GM20431 (cell line): ENCODE data around the gene KRT20.
"Not testable (repeated sequence)": the region's sequence is repeated elsewhere in the genome, so short reads cannot be mapped to it uniquely, and the experiment has no call there.

Experiments
- in situ Hi-C: fragments of 300-500 bp; cut with MseI, MboI; formaldehyde crosslinking; loops from one replicate; pipeline ENCODE4 v1.15.0; 2020; ENCODE audit warnings: low sequenced_read_pairs; ENCODE audit not compliant: unreplicated experiment

KRT20 gene

DNA sequence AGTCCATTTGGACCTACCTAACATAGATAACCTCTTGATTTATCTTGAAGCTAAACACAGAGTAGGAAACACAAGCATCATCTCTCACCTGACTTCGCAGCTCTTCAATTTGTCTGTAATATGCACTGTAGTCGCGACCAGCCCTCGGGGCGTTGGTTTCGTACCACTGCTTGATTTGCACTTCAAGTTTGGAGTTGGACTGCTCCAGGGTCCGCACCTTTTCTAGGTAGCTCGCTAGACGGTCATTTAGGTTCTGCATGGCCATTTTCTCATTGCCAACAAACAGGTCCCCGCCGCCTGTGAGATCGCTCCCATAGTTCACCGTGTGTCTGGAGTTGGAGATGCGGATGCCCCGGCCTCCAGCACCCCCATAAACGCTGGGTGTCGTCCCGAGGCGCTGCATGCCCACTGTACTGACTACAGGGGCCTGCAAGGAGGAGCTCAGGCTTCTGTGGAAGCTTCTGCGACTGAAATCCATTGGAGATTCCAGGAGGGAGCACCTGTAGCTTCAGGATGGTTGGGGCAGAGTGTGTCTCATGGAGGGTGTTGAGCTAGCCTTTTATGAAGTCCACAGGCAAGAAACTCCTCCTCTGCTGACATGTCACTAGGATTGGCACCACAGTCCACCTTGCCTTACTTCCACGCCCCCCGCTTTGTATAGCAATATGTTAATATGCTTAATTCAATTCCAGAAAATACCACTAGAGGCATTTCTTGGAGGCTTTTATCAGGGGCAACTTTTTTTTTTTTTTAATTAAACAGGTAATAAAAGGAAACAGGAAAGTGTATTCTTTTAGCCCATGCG lies at the start of gene KRT20:
KRT20 (minus strand) TSS at position 535 of the 805 bp plus-strand sequence; CDS start at position 478, 57 bp downstream.
- in situ Hi-C loops, result no loop called here

DNA sequence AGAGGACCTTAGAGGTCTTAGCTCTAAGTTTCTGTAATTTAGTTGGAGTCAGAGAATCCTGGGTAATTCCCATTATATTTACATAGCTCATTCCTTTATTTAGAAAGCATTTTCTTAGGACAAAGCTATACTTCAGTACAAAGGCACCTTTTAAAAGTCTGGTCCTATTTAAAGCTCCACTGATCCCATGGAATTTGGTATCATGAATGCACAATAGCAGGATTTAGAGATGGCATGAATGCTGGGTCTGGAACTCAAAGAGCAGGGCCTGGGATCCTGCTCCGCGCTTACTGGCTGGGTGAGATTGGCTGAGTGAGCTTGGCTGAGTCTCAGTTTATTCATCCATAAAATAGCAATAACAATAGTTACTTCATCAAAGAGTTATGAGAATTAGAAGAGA lies 47.6 kb upstream of the KRT20 start:
- in situ Hi-C loops, result no loop called here

GRCh38 chr17:40931311-40931710 lies 46.3 kb upstream of the KRT20 start:
- in situ Hi-C loops, result no loop called here

DNA sequence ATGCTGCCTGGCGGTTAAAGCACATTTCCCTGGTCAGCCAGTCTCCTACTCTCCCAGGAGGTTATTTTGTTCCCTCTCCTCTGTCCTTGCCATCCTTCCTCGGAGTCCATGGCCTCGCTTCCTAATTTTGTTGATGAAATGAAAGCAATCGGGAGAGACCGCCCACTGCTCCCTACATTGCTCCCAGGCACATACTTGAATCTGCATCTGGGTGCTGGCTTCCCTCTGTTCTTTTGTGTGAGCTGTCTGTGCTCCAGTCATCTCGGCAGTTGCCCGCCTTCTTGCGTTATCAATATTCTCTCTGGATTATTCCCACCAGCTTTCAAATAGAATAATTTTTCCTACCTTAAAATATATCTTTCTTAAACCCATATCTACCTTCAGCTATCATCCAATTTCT lies 41.3 kb upstream of the KRT20 start:
- in situ Hi-C loops, result no loop called here

- in situ Hi-C loops, result no loop called here
These were observed 37.2 kb upstream of the KRT20 start for GRCh38 chr17:40922239-40922638.

DNA sequence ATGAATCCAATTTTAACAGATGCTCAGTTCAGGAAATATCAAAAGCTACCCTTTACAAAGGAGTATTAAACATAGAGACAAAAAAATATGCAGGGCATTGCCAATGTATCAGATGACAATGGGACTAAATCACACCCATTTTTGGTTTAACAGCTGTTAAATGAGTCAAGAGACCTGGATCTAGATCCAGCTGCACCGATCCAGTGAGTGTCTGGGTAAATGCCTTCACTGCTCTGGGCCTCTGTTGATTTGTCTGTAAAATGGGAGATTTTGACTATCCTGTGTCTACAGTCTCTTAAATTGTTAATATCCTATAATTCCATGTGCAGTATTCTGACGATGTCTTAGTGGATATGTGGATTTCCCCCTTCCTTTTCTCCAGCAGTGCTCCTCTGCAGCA lies 36.0 kb upstream of the KRT20 start:
- in situ Hi-C loops, result no loop called here

GRCh38 chr17:40917116-40917515 lies 32.1 kb upstream of the KRT20 start:
- in situ Hi-C loops, result not testable (repeated sequence)

DNA sequence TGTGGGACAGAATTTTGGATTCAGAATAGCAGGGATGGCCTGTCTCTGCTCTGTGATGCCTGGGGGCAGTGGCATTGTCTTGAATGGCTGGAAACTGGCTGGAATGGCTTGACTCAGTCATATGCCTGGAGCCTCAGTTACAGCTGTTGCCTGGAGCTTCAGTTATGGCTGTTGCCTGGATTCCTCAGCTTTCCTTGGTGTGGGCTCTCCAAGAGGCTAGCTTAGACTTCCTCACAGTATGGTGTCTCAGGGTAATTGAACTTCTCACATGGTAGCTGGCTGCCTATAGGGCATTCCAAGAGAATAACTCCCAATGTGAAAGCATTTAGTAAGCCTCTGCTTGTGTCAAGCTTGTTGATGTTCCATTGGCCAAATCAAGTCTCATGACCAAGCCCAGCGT lies 31.3 kb upstream of the KRT20 start:
- in situ Hi-C loops, result no loop called here

GRCh38 chr17:40915721-40916256 lies 30.7 kb upstream of the KRT20 start:
- in situ Hi-C loops, result no loop called here

DNA sequence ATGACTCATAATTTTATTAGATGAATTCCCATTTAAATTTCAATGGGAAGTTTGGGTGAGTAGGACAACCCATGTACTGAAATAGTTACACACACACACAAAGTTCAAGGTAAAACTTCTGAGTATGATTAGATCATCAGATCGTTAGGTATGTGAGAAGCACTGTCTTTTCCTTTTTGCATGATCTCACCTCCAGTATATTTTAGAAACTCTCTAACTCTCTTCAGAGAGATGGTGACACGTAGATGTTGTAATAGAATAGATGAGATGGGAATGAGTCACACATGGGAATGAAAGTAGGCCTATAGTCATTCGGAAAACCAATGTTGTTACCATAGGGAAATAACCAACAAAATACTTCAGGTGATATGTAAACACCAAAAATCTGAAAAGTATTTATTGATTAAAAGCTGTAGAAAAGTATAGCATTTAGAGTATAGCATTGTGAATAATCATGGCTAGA lies 30.2 kb upstream of the KRT20 start:
- in situ Hi-C loops, result no loop called here

GRCh38 chr17:40914075-40914855 lies 29.2 kb upstream of the KRT20 start:
- in situ Hi-C loops, result no loop called here

DNA sequence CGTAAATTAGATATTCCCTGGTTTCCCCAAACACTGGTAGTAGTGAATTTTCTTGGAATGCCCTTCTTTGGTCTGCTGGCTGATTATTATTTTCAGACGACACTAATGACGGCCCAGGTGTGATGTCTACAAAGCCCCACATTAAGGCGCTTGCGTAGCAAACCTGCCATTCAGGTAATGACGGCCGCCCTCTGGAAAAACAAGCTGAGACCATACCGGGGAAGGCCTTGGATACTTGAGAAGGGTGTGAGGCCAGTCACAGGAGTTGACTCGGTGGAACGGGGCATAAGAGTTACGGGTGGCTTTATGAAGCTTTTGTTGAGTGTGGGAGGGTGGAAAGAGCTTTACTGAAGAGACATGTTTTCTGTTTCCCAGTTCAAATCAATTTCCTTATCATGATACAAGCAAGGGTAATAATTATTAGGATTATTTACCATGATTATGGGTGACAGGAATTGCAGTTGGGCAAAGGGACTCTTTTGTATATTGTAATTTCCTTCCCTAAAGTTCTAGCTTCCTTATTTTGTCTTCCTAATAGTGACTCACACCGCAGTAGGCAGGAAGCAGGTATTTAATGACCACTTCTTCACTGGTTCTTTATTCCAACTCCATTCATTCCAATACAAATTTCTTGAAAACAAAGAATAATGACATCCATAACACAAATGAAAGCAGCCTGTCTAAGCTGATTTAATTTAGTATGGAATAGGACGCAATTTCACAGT lies 27.6 kb upstream of the KRT20 start:
- in situ Hi-C loops, result no loop called here

DNA sequence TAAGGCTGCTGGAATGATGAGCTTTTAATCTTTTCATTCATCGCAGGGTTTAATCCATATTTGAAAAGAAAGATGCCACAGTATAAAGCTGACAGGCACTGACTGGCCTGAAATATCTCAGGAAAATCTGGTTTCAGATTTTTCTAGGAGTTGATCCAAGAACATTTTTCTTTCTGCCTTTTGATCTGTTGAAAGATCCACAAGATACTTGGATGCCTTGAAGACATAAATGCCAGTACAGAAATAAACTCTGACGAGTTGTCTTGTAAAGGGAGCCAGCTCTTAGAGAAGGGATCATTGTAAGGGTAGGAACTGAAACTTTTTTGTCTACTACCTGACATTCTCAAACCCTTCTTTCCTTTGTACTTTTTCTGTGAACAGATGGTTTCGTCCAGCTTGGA lies 25.4 kb upstream of the KRT20 start:
- in situ Hi-C loops, result no loop called here

- in situ Hi-C loops, result no loop called here
These were observed 24.7 kb upstream of the KRT20 start for GRCh38 chr17:40909755-40910154.

- in situ Hi-C loops, result no loop called here
These were observed 24.3 kb upstream of the KRT20 start for GRCh38 chr17:40909351-40909750.

GRCh38 chr17:40906613-40907012 lies 21.6 kb upstream of the KRT20 start:
- in situ Hi-C loops, result no loop called here

- in situ Hi-C loops, result no loop called here
These were observed 20.3 kb upstream of the KRT20 start for GRCh38 chr17:40905370-40905769.

DNA sequence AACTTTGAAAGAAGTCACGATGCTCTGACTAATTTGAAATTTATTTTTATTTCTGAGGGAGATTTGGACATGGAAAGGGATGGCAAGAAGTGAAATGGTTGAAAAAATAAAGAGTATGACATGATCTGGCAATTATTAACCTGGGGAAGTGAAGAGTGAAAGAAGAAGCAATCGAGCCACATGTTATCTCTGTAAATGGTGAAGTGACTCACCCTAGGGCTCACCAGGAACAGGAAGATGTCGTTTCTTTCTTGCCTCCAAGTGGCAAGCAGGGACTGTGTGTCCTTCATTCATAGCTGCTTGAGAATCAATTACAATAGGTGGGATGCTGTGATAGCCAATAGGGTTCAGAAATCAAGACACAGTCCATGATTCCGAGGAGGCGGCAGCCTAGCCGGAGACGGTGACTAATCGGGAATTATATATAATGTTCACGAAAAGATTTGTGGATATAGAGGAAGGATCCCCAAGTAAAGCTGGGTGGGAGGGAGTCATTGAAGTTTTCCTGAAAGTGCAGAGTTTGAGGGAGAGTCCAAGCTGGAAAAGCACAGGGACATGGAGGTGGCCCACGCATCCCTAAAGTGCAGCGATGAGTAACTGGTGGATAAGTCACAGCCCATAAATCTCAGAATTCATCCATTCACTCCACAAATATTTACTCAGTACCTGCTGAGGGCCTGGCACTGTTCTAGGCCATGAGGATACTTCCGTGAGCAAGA lies 18.2 kb upstream of the KRT20 start:
- in situ Hi-C loops, result no loop called here

DNA sequence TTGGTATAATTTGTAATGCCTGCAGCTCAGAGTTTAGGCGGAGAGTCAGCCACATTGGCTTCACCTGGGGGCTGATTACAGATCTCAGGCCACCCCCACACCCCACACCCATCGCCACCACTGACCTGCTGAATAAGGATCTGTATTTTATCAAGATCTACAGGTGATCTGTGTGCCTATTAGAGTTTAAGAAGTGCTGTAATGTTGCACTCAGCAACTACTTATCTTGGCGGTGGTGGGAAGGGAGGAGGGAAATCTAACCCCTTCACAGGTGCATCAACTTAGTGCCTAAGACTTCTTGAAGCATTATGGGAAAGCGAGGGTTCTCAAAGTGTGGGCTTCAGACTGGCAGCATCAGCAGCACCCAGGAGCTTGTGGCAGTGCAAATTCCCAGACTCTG lies 17.5 kb upstream of the KRT20 start:
- in situ Hi-C loops, result no loop called here

DNA sequence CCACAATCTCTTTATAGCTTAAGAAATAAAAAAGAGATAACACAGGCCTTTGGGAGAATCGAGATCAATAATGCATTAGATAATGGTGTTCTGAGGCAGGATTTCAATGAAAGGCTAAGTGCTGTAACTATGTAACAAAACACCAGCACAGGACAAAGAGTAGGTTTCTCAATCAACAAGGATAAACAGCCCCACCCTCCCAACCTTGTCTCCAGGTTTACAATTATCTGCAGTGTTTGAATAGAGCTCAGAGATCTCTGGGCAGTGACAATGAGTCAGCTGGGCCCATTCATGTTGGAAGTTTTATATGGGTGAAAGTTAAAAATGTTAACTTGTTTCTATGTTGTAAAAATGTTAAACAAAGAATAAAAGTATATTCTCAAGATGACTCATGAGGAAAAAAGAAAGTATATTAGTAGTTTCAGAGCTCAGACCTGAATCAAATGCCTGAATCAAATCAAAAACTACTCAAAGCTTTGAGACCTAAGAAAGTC lies 17.0 kb upstream of the KRT20 start:
- in situ Hi-C loops, result no loop called here
